K562 (cell line): ENCODE data around the gene AIF1. TPM values are rescaled to one million over a fixed set of nuclear protein-coding genes. Genes with fewer than 3 reads are reported as not detected.

Experiments used
- CREB3L1 ChIP-seq: fragments of 450-650 bp; IDR thresholded peaks from 2 replicates; pipeline ENCODE4 v1.6.1; 2014; ENCODE audit warnings: low read depth, mild to moderate bottlenecking, moderate library complexity, borderline replicate concordance
- GABPA ChIP-seq: fragments of 200-800 bp; sonication (Bioruptor generic); conservative IDR thresholded peaks from 2 replicates; pipeline ENCODE4 v1.6.1; 2016; ENCODE audit warnings: low read depth, missing genetic modification characterization, missing compliant biosample characterization
- HNRNPL ChIP-seq: fragments of 200-400 bp; formaldehyde crosslinking; IDR thresholded peaks from 2 replicates; pipeline ENCODE4 v1.6.1; 2017; ENCODE audit warnings: low read depth, mild to moderate bottlenecking, low read length
- NFYB ChIP-seq: IDR thresholded peaks from 2 replicates; pipeline ENCODE4 v1.6.1; 2011; ENCODE audit warnings: mild to moderate bottlenecking, moderate library complexity; ENCODE audit not compliant: insufficient read length; ENCODE audit errors: extremely low read depth
- NR2C1 ChIP-seq, 2 experiments: fragments of 450-650 bp; IDR thresholded peaks; 2 replicates each; pipeline ENCODE4 v1.6.1; 2017; ENCODE audit warnings: mild to moderate bottlenecking in 2 of 2, antibody characterized with exemption in 1 of 2, inconsistent platforms in 1 of 2, missing compliant biosample characterization in 1 of 2, missing genetic modification characterization in 1 of 2
- RERE ChIP-seq: sonication (generic); formaldehyde crosslinking; IDR thresholded peaks from 2 replicates; pipeline ENCODE4 v1.8.0; 2023; ENCODE audit warnings: missing genetic modification reagents, mild to moderate bottlenecking, borderline replicate concordance
- SAP30 ChIP-seq: fragments of 200-600 bp; sonication (generic); IDR thresholded peaks from 2 replicates; pipeline ENCODE4 v1.6.1; 2012; ENCODE audit warnings: borderline replicate concordance, low read depth, mild to moderate bottlenecking, moderate library complexity, low read length, control low read depth, inconsistent platforms; ENCODE audit not compliant: insufficient read depth, poor library complexity, severe bottlenecking
- THAP12 ChIP-seq: fragments of 250-450 bp; sonication (Bioruptor Pico); IDR thresholded peaks from 2 replicates; pipeline ENCODE4 v1.9.0; 2021; ENCODE audit warnings: mild to moderate bottlenecking, inconsistent platforms
- ZBTB1 ChIP-seq: sonication (generic); formaldehyde crosslinking; IDR thresholded peaks from 2 replicates; pipeline ENCODE4 v1.8.1; 2023; ENCODE audit warnings: missing genetic modification reagents, low read depth, mild to moderate bottlenecking, borderline replicate concordance
- ZBTB26 ChIP-seq: fragments of 450-650 bp; formaldehyde crosslinking; IDR thresholded peaks from 2 replicates; pipeline ENCODE4 v1.4.0; 2022; ENCODE audit warnings: missing genetic modification characterization
- ZBTB49 ChIP-seq: sonication (generic); formaldehyde crosslinking; IDR thresholded peaks from 2 replicates; pipeline ENCODE4 v1.8.0; 2022; ENCODE audit warnings: missing genetic modification reagents, mild to moderate bottlenecking, borderline replicate concordance
- ZNF79 ChIP-seq: fragments of 250-450 bp; sonication (Bioruptor Pico); IDR thresholded peaks from 2 replicates; pipeline ENCODE4 v1.4.0; 2020; ENCODE audit warnings: low read depth, mild to moderate bottlenecking, moderate library complexity
- polyA plus RNA-seq, 8 experiments: library from polyadenylated mRNA; depleted of rRNA in 4 of 8; stranded (reverse) in 5 of 8; unstranded in 3 of 8; fragments of >200 nt; fragmentation: Nextera tagmentation in 2 of 8; fragmentation: Illumina TruSeq in 1 of 8; extraction: Ambion mirVana in 2 of 8; extraction: Trizol in 1 of 8; gene quantifications; 2 replicates each; pipeline versions ENCODE4 v1.2.1 to v1.2.3, GENCODE V29; 2011 to 2014; ENCODE audit warnings: inconsistent platforms in 1 of 8, missing spikeins in 1 of 8
- total RNA-seq, 7 experiments: library from RNA; depleted of rRNA in 6 of 7; stranded (reverse); fragments of >200 nt in 6 of 7; fragmentation: Illumina TruSeq in 2 of 7; extraction: Trizol in 2 of 7; gene quantifications; 2 replicates each; pipeline versions ENCODE4 v1.2.1 to v1.2.3, GENCODE V29; 2011 to 2021; ENCODE audit warnings: low replicate concordance in 1 of 7

Gene AIF1
- total and polyA plus RNA-seq, 9 of the 15 experiments (the other 6 are each of a cell fraction or from before 2014, with no cell fraction given), result 9.4 to 33.4 (median 19.4) TPM

- no peak for TF ChIP-seq CREB3L1
- no peak for TF ChIP-seq NR2C1 (IDR thresholded peaks at IDR 0.05)
- TF ChIP-seq NR2C1 (tag; IDR thresholded peaks at IDR 0.05), result peak; percentile 62
- no peak for TF ChIP-seq GABPA
- TF ChIP-seq ZBTB49, result 0 out of 2 replicates have a peak, but pooled peaks have one; percentile 71
- peak; percentile 36; the same call in 1 of the 2 replicates for TF ChIP-seq RERE (CRISPR knock-in tag)
- peak; percentile 63 for TF ChIP-seq NFYB
- 0 out of 2 replicates have a peak, but pooled peaks have one; percentile 37 for TF ChIP-seq ZNF79
- TF ChIP-seq ZBTB1 (CRISPR knock-in tag), result 0 out of 2 replicates have a peak, but pooled peaks have one; percentile 13
- no peak for TF ChIP-seq HNRNPL
- TF ChIP-seq ZBTB26 (CRISPR knock-in tag), result peak; percentile 88
- peak; percentile 93 for TF ChIP-seq SAP30
- TF ChIP-seq THAP12 (CRISPR knock-in tag), result peak; percentile 91
Observed at GRCh38 chr6:31651602-31652191, 36.7 kb downstream of the AIF1 start (continued).
